Measurements from ENCODE around the gene PTPRN2.

The PTPRN2 gene

GRCh38 chr7:157972914-157973313 lies 614.7 kb downstream of the PTPRN2 start:
- DNase-seq (ENCODE audit: low read depth): no peak
- TF ChIP-seq CTCF (IDR thresholded peaks at IDR 0.05; ENCODE audit: low read depth, low read length, missing control alignments): no peak
- H3K4me3 ChIP-seq (ENCODE audit: low read depth, low read length): no peak overlapping the region

- no peak for TF ChIP-seq CTCF (IDR thresholded peaks at IDR 0.05; ENCODE audit: low read depth, low read length, missing control alignments)
- no peak overlapping the region for H3K4me3 ChIP-seq (ENCODE audit: low read depth, low read length)
- DNase-seq (ENCODE audit: low read depth): no peak
These were observed 616.1 kb downstream of the PTPRN2 start for GRCh38 chr7:157971501-157971900.

GRCh38 chr7:157970744-157971143 lies 616.9 kb downstream of the PTPRN2 start:
- TF ChIP-seq CTCF (IDR thresholded peaks at IDR 0.05; ENCODE audit: low read depth, low read length, missing control alignments): no peak
- no peak overlapping the region for H3K4me3 ChIP-seq (ENCODE audit: low read depth, low read length)
- DNase-seq (ENCODE audit: low read depth): no peak

- DNase-seq (ENCODE audit: low read depth): no peak
- no peak overlapping the region for H3K4me3 ChIP-seq (ENCODE audit: low read depth, low read length)
- no peak for TF ChIP-seq CTCF (IDR thresholded peaks at IDR 0.05; ENCODE audit: low read depth, low read length, missing control alignments)
These were observed 617.6 kb downstream of the PTPRN2 start for GRCh38 chr7:157969995-157970394.

- H3K4me3 ChIP-seq (ENCODE audit: low read depth, low read length): no peak overlapping the region
- TF ChIP-seq CTCF (IDR thresholded peaks at IDR 0.05; ENCODE audit: low read depth, low read length, missing control alignments): no peak
- DNase-seq (ENCODE audit: low read depth): no peak
These were observed 621.1 kb downstream of the PTPRN2 start for GRCh38 chr7:157966490-157966889.

- no peak for TF ChIP-seq CTCF (IDR thresholded peaks at IDR 0.05; ENCODE audit: low read depth, low read length, missing control alignments)
- H3K4me3 ChIP-seq (ENCODE audit: low read depth, low read length): no peak overlapping the region
- DNase-seq (ENCODE audit: low read depth): no peak
These were observed 623.1 kb downstream of the PTPRN2 start for GRCh38 chr7:157964521-157964920.

GRCh38 chr7:157964016-157964415 lies 623.6 kb downstream of the PTPRN2 start:
- DNase-seq (ENCODE audit: low read depth): no peak
- TF ChIP-seq CTCF (IDR thresholded peaks at IDR 0.05; ENCODE audit: low read depth, low read length, missing control alignments): no peak
- H3K4me3 ChIP-seq (ENCODE audit: low read depth, low read length): no peak overlapping the region
